ENCODE results near the gene ZDHHC18.
A peak's percentile ranks its signal among the peaks of the same experiment; 100 is the strongest.

The ZDHHC18 gene, protein sequence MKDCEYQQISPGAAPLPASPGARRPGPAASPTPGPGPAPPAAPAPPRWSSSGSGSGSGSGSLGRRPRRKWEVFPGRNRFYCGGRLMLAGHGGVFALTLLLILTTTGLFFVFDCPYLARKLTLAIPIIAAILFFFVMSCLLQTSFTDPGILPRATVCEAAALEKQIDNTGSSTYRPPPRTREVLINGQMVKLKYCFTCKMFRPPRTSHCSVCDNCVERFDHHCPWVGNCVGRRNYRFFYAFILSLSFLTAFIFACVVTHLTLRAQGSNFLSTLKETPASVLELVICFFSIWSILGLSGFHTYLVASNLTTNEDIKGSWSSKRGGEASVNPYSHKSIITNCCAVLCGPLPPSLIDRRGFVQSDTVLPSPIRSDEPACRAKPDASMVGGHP
- long read RNA-seq, full-length matches to known transcripts: 1 of 13 reads
- long read RNA-seq, partial matches to known transcripts: 11 of 13 reads
- long read RNA-seq, other reads (novel, unspliced or antisense): 1 of 13 reads

DNA sequence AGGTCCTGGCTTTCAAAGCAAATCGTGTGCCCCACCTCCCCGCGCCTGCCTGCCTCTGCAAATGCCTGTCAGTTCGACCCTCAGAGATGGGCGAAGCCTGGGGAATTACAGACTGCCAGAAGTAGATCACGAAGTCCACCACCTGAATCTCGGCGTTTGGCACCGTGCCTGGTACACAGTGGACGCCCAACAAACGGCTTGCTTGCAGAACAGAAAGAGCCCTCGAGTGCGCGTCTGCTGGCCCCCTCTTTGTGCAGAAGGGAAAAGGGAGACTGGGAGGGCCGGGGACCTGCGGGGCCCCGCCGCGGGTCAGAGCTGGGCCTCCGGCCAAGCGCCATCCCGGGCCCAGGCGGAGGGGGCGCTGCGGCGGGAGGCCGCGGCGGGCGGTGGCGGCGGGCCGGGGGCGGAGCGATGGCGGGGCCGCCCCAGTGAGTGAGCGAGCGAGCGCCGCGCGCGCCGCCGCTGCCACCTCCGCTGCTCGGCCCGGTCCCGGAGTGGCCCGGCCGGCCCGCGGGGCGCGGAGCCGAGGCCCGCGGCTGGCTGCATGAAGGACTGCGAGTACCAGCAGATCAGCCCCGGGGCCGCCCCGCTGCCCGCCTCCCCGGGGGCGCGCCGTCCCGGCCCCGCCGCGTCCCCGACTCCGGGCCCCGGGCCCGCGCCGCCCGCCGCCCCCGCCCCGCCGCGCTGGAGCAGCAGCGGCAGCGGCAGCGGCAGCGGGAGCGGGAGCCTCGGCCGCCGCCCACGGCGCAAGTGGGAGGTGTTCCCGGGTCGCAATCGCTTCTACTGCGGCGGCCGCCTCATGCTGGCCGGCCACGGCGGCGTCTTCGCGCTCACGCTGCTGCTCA, at the start of gene ZDHHC18:
ZDHHC18 (plus strand) TSS at position 428 of the 845 bp plus-strand sequence; CDS start at position 545, 117 bp downstream.
- H3K27me3 ChIP-seq (ENCODE audit: insufficient read depth, poor library complexity, severe bottlenecking): no peaks in the 10 kb centered on the region
- peak in 1 of 2 experiments; percentile 43 for DNase-seq (ENCODE audit: low read depth in 1 of 2, low spot score in 1 of 2)
- peak within 1 kb of the TSS; percentile 78 for H3K4me3 ChIP-seq (replicated peaks; ENCODE audit: insufficient read depth, low read length)
- peak within 1 kb of the TSS; percentile 53 for H3K27ac ChIP-seq (replicated peaks)
- TF ChIP-seq, protein P1, sequence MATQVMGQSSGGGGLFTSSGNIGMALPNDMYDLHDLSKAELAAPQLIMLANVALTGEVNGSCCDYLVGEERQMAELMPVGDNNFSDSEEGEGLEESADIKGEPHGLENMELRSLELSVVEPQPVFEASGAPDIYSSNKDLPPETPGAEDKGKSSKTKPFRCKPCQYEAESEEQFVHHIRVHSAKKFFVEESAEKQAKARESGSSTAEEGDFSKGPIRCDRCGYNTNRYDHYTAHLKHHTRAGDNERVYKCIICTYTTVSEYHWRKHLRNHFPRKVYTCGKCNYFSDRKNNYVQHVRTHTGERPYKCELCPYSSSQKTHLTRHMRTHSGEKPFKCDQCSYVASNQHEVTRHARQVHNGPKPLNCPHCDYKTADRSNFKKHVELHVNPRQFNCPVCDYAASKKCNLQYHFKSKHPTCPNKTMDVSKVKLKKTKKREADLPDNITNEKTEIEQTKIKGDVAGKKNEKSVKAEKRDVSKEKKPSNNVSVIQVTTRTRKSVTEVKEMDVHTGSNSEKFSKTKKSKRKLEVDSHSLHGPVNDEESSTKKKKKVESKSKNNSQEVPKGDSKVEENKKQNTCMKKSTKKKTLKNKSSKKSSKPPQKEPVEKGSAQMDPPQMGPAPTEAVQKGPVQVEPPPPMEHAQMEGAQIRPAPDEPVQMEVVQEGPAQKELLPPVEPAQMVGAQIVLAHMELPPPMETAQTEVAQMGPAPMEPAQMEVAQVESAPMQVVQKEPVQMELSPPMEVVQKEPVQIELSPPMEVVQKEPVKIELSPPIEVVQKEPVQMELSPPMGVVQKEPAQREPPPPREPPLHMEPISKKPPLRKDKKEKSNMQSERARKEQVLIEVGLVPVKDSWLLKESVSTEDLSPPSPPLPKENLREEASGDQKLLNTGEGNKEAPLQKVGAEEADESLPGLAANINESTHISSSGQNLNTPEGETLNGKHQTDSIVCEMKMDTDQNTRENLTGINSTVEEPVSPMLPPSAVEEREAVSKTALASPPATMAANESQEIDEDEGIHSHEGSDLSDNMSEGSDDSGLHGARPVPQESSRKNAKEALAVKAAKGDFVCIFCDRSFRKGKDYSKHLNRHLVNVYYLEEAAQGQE (IDR thresholded peaks at IDR 0.05; ENCODE audit: insufficient replicate concordance, low read depth): no peak
- no peak for TF ChIP-seq SPI1 (IDR thresholded peaks at IDR 0.05; ENCODE audit: borderline replicate concordance, low read depth)
- TF ChIP-seq, protein P2, sequence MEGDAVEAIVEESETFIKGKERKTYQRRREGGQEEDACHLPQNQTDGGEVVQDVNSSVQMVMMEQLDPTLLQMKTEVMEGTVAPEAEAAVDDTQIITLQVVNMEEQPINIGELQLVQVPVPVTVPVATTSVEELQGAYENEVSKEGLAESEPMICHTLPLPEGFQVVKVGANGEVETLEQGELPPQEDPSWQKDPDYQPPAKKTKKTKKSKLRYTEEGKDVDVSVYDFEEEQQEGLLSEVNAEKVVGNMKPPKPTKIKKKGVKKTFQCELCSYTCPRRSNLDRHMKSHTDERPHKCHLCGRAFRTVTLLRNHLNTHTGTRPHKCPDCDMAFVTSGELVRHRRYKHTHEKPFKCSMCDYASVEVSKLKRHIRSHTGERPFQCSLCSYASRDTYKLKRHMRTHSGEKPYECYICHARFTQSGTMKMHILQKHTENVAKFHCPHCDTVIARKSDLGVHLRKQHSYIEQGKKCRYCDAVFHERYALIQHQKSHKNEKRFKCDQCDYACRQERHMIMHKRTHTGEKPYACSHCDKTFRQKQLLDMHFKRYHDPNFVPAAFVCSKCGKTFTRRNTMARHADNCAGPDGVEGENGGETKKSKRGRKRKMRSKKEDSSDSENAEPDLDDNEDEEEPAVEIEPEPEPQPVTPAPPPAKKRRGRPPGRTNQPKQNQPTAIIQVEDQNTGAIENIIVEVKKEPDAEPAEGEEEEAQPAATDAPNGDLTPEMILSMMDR (IDR thresholded peaks at IDR 0.05; ENCODE audit: insufficient read depth, low read length): no peak
- TF ChIP-seq POLR2AphosphoS5 (IDR thresholded peaks at IDR 0.05; ENCODE audit: low read depth): no peak

DNA sequence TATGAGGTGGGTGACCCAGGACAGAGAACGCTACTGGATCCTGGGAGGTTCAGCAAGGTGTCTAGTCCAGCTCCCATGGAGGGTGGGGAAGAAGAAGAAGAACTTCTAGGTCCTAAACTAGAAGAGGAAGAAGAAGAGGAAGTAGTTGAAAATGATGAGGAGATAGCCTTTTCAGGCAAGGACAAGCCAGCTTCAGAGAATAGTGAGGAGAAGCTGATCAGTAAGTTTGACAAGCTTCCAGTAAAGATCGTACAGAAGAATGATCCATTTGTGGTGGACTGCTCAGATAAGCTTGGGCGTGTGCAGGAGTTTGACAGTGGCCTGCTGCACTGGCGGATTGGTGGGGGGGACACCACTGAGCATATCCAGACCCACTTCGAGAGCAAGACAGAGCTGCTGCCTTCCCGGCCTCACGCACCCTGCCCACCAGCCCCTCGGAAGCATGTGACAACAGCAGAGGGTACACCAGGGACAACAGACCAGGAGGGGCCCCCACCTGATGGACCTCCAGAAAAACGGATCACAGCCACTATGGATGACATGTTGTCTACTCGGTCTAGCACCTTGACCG, 47.3 kb upstream of the ZDHHC18 start:
- TF ChIP-seq, protein P1 (IDR thresholded peaks at IDR 0.05; ENCODE audit: insufficient replicate concordance, low read depth): no peak
- TF ChIP-seq POLR2AphosphoS5 (IDR thresholded peaks at IDR 0.05; ENCODE audit: low read depth): 0 out of 2 replicates have a peak, but pooled peaks have one; percentile 7
- H3K4me3 ChIP-seq (replicated peaks; ENCODE audit: insufficient read depth, low read length): no peak overlapping the region
- DNase-seq (ENCODE audit: low read depth in 1 of 2, low spot score in 1 of 2): peak in 1 of 2 experiments; percentile 14
- H3K27me3 ChIP-seq (ENCODE audit: insufficient read depth, poor library complexity, severe bottlenecking): no peaks in the 10 kb centered on the region
- H3K27ac ChIP-seq (replicated peaks): no peak overlapping the region

DNA sequence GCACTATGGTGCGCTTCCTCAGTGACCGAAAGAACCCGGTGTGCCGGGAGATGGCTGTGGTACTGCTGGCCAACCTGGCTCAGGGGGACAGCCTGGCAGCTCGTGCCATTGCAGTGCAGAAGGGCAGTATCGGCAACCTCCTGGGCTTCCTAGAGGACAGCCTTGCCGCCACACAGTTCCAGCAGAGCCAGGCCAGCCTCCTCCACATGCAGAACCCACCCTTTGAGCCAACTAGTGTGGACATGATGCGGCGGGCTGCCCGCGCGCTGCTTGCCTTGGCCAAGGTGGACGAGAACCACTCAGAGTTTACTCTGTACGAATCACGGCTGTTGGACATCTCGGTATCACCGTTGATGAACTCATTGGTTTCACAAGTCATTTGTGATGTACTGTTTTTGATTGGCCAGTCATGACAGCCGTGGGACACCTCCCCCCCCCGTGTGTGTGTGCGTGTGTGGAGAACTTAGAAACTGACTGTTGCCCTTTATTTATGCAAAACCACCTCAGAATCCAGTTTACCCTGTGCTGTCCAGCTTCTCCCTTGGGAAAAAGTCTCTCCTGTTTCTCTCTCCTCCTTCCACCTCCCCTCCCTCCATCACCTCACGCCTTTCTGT, 46.0 kb upstream of the ZDHHC18 start:
- DNase-seq (ENCODE audit: low read depth in 1 of 2, low spot score in 1 of 2): no peak
- Histone ChIP-seq H3K27ac (replicated peaks) (no peak overlapping the region), H3K4me3 (replicated peaks; ENCODE audit: insufficient read depth, low read length) (no peak overlapping the region), H3K27me3 (ENCODE audit: insufficient read depth, poor library complexity, severe bottlenecking) (no peaks in the 10 kb centered on the region)
- TF ChIP-seq POLR2AphosphoS5 (IDR thresholded peaks at IDR 0.05; ENCODE audit: low read depth) (no peak), SPI1 (IDR thresholded peaks at IDR 0.05; ENCODE audit: borderline replicate concordance, low read depth) (no peak), GABPA (IDR thresholded peaks at IDR 0.05; ENCODE audit: low read depth) (no peak)
- TF ChIP-seq, protein P1 (IDR thresholded peaks at IDR 0.05; ENCODE audit: insufficient replicate concordance, low read depth): no peak

Data from HL-60 (cell line).